GM08714 (cell line): Measurements from ENCODE around the gene MTHFD1.
A peak's percentile ranks its signal among the peaks of the same experiment; 100 is the strongest.

ENCODE experiments used
- H3K4me3 ChIP-seq: fragments of 200-500 bp; sonication (Bioruptor generic); 2 replicates; pipeline ENCODE4 v1.5.1; 2014; ENCODE audit warnings: mild to moderate bottlenecking, low read length, inconsistent platforms
- ZNF274 ChIP-seq: IDR thresholded peaks from 2 replicates; pipeline ENCODE4 v1.6.1; 2012; ENCODE audit warnings: mild to moderate bottlenecking, low read depth, low read length

The MTHFD1 gene

DNA sequence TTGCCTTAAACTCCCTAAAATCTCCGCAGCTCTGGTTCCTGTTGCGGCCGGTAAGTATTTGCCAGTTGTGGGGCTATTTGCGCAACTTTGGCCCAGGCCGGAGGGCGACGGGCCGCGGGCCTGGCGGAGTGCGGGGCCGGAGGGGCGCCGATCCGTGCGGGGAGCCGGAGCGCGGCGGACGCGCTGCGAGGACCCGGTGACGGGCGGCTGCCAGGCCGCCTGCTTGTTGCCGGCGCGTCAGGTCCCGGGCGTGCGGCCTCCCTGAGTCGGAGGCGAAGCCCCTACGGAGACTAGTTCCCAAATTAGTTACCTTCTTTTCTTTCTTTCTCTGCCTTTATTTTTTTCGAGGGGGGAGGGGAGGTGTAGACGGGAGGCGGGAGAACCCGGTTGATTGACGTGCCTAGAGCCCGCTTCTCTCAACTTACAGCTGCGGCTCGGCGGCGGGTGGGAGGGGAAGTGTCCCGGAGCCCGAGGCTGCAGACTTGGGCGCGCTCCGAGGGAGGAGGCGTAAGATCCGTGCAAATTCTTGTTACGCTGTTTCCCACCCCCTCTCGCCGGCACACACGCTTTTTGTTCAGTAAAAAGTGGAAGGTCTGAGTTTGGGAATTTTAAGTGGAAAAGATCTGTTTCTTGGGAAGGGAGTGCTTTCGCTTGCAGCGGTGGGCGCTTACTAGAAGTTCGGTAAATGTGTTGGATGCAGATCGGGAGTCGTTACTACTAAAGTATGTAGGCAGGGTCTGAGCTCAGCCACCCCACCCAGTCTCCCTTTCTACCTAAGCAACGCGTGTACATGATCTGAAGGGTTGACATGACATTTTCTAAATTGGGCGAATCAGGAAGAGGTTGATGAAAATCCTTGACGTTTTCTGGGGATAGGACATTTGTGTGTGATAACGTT lies 117.0 kb downstream of the MTHFD1 start:
- no peak for TF ChIP-seq ZNF274
- H3K4me3 ChIP-seq = peak overlapping the region; percentile 93

DNA sequence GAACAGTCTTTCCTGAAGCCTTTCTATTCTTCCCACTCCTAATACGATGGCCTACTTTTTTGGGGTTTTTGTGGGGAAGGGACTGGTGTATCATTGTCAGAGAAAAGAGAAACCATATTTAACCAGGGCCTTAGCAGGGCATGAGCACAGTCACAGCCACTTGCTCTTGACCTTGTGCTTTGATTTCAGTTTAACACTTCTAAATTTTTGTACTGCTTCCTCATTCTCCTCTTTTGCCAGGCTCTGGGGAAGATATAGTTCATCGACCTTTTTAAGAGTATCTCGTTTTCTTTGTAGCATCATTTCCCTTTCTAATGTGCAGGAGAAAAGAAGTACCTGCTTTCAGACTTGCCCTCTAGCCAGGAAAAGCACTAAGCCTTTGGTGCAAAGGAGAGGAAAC lies 118.6 kb downstream of the MTHFD1 start:
- peak overlapping the region; percentile 93 for H3K4me3 ChIP-seq
- TF ChIP-seq ZNF274 = no peak

- TF ChIP-seq ZNF274 = no peak
- H3K4me3 ChIP-seq = peak overlapping the region; percentile 57
These were observed 119.4 kb downstream of the MTHFD1 start for GRCh38 chr14:64507376-64508156.

DNA sequence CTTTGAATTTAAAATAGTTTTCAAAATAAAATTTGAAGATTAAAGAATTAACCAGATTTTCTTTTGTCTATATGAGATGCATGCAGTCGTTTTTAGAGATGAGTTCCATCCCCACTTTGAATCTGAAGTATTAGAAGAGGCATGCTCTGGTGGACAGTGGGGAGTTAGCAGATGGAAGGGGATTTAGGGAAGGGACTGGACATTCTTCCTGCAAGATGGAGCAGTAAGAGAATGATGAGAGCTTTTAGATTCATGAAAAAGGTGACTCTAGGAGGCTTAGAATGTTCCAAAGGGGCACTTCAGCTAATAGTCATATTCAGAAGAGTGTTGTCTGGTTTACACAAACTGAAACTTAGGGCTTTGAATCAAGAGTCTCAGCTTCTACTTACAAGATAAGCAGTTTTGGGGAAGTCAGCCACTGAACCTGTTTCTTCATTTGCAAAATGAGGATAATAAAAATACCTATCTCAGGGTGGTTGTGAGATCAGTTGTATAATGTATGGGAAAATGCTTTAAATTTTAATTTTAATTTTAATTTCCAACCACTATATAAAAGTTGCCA lies 120.1 kb downstream of the MTHFD1 start:
- H3K4me3 ChIP-seq = peak overlapping the region; percentile 57
- TF ChIP-seq ZNF274 = no peak

- H3K4me3 ChIP-seq = no peak overlapping the region
- TF ChIP-seq ZNF274 = no peak
These were observed 120.9 kb downstream of the MTHFD1 start for GRCh38 chr14:64509036-64509435.
